T-helper 2 cell treated with Interferon-gamma antibody and Interleukin-4, amounts not matched to agents 5 μg/mL and 100 μg/mL, for 36 hours (primary cell): Measurements from ENCODE around the gene EYS.
"Not testable (repeated sequence)": the region's sequence is repeated elsewhere in the genome, so short reads cannot be mapped to it uniquely, and the experiment has no call there.

Source experiments
- DNase-seq: peaks from one replicate; pipeline ENCODE4 v3.0.0; 2021; ENCODE audit warnings: low spot score
- H3K27ac Mint-ChIP-seq: one replicate; pipeline ENCODE4 v1.8.0; 2021; ENCODE audit warnings: mild to moderate bottlenecking, mixed read lengths
- H3K27me3 Mint-ChIP-seq: one replicate; pipeline ENCODE4 v1.8.0; 2021; ENCODE audit warnings: low read depth, mixed read lengths
- H3K36me3 Mint-ChIP-seq: one replicate; pipeline ENCODE4 v1.8.0; 2021; ENCODE audit warnings: low read depth, mixed read lengths
- H3K4me1 Mint-ChIP-seq: one replicate; pipeline ENCODE4 v1.8.0; 2021; ENCODE audit warnings: low read depth, mixed read lengths
- H3K4me3 Mint-ChIP-seq: one replicate; pipeline ENCODE4 v1.8.0; 2022; ENCODE audit warnings: mild to moderate bottlenecking, moderate library complexity, mixed read lengths
- H3K9me3 Mint-ChIP-seq: one replicate; pipeline ENCODE4 v1.8.0; 2021; ENCODE audit warnings: mixed read lengths

Gene EYS

GRCh38 chr6:63933948-63934347, 1773.1 kb downstream of the EYS start:
- H3K27ac Mint-ChIP-seq: not testable (repeated sequence)

GRCh38 chr6:63930848-63931247, 1776.2 kb downstream of the EYS start:
- no peak for DNase-seq
- no peaks in the 10 kb centered on the region for H3K9me3 Mint-ChIP-seq
- no peaks in the 10 kb centered on the region for H3K4me1 Mint-ChIP-seq
- H3K36me3 Mint-ChIP-seq: no peaks in the 10 kb centered on the region
- H3K27me3 Mint-ChIP-seq: no peaks in the 10 kb centered on the region
- no peak overlapping the region for H3K4me3 Mint-ChIP-seq
- H3K27ac Mint-ChIP-seq: no peak overlapping the region

More at GRCh38 chr6:63933948-63934347, 1773.1 kb downstream of the EYS start:
- H3K27me3 Mint-ChIP-seq, H3K4me3 Mint-ChIP-seq, H3K9me3 Mint-ChIP-seq, H3K36me3 Mint-ChIP-seq, DNase-seq, H3K4me1 Mint-ChIP-seq: not testable (repeated sequence)

- H3K4me3 Mint-ChIP-seq: no peak overlapping the region
Observed at GRCh38 chr6:63929111-63929510, 1777.9 kb downstream of the EYS start.

GRCh38 chr6:63928613-63929012, 1778.4 kb downstream of the EYS start:
- no peak overlapping the region for H3K27ac Mint-ChIP-seq
- H3K36me3 Mint-ChIP-seq: no peaks in the 10 kb centered on the region
- H3K4me3 Mint-ChIP-seq: no peak overlapping the region
- H3K4me1 Mint-ChIP-seq: no peaks in the 10 kb centered on the region
- no peaks in the 10 kb centered on the region for H3K9me3 Mint-ChIP-seq
- DNase-seq: no peak
- no peaks in the 10 kb centered on the region for H3K27me3 Mint-ChIP-seq

More at GRCh38 chr6:63929111-63929510, 1777.9 kb downstream of the EYS start:
- Mint-ChIP-seq H3K4me1 (no peaks in the 10 kb centered on the region), H3K27ac (no peak overlapping the region), H3K27me3 (no peaks in the 10 kb centered on the region), H3K9me3 (no peaks in the 10 kb centered on the region), H3K36me3 (no peaks in the 10 kb centered on the region)
- no peak for DNase-seq

- Mint-ChIP-seq H3K27me3 (no peaks in the 10 kb centered on the region), H3K27ac (no peak overlapping the region), H3K36me3 (no peaks in the 10 kb centered on the region), H3K4me3 (no peak overlapping the region), H3K9me3 (no peaks in the 10 kb centered on the region), H3K4me1 (no peaks in the 10 kb centered on the region)
- DNase-seq: no peak
Observed at GRCh38 chr6:63926950-63927927, 1779.8 kb downstream of the EYS start.

GRCh38 chr6:63926258-63926780, 1780.7 kb downstream of the EYS start:
- Mint-ChIP-seq H3K4me3 (no peak overlapping the region), H3K9me3 (no peaks in the 10 kb centered on the region), H3K36me3 (no peaks in the 10 kb centered on the region), H3K27ac (no peak overlapping the region), H3K4me1 (no peaks in the 10 kb centered on the region), H3K27me3 (no peaks in the 10 kb centered on the region)
- no peak for DNase-seq

GRCh38 chr6:63923139-63923739, 1783.8 kb downstream of the EYS start:
- Mint-ChIP-seq H3K36me3 (no peaks in the 10 kb centered on the region), H3K27ac (no peak overlapping the region), H3K4me3 (no peak overlapping the region), H3K4me1 (no peaks in the 10 kb centered on the region), H3K9me3 (no peaks in the 10 kb centered on the region), H3K27me3 (no peaks in the 10 kb centered on the region)
- no peak for DNase-seq

- no peak overlapping the region for H3K4me3 Mint-ChIP-seq
- no peaks in the 10 kb centered on the region for H3K36me3 Mint-ChIP-seq
- no peaks in the 10 kb centered on the region for H3K27me3 Mint-ChIP-seq
- no peaks in the 10 kb centered on the region for H3K4me1 Mint-ChIP-seq
- H3K27ac Mint-ChIP-seq: no peak overlapping the region
- H3K9me3 Mint-ChIP-seq: no peaks in the 10 kb centered on the region
- no peak for DNase-seq
Observed at GRCh38 chr6:63919556-63920110, 1787.4 kb downstream of the EYS start.

GRCh38 chr6:63912887-63913286, 1794.1 kb downstream of the EYS start:
- Mint-ChIP-seq H3K9me3 (no peaks in the 10 kb centered on the region), H3K36me3 (no peaks in the 10 kb centered on the region), H3K4me1 (no peaks in the 10 kb centered on the region), H3K27ac (no peak overlapping the region), H3K4me3 (no peak overlapping the region), H3K27me3 (no peaks in the 10 kb centered on the region)
- no peak for DNase-seq

GRCh38 chr6:63910863-63911551, 1796.0 kb downstream of the EYS start:
- Mint-ChIP-seq H3K27ac (no peak overlapping the region), H3K4me1 (no peaks in the 10 kb centered on the region), H3K9me3 (no peaks in the 10 kb centered on the region), H3K36me3 (no peaks in the 10 kb centered on the region), H3K4me3 (no peak overlapping the region), H3K27me3 (no peaks in the 10 kb centered on the region)
- DNase-seq: no peak

GRCh38 chr6:63904650-63905248, 1802.3 kb downstream of the EYS start:
- Mint-ChIP-seq H3K4me1 (peaks cover 2% of the 10 kb centered on the region), H3K4me3 (no peak overlapping the region), H3K27me3 (no peaks in the 10 kb centered on the region), H3K27ac (no peak overlapping the region), H3K36me3 (no peaks in the 10 kb centered on the region), H3K9me3 (no peaks in the 10 kb centered on the region)
- DNase-seq: no peak

GRCh38 chr6:63899550-63899949, 1807.5 kb downstream of the EYS start:
- DNase-seq: no peak
- H3K4me1 Mint-ChIP-seq: no peaks in the 10 kb centered on the region
- H3K4me3 Mint-ChIP-seq: no peak overlapping the region
- no peak overlapping the region for H3K27ac Mint-ChIP-seq
- H3K27me3 Mint-ChIP-seq: no peaks in the 10 kb centered on the region
- no peaks in the 10 kb centered on the region for H3K36me3 Mint-ChIP-seq
- H3K9me3 Mint-ChIP-seq: no peaks in the 10 kb centered on the region

GRCh38 chr6:63897952-63898351, 1809.1 kb downstream of the EYS start:
- no peaks in the 10 kb centered on the region for H3K36me3 Mint-ChIP-seq
- H3K27ac Mint-ChIP-seq: no peak overlapping the region
- no peaks in the 10 kb centered on the region for H3K9me3 Mint-ChIP-seq
- no peaks in the 10 kb centered on the region for H3K27me3 Mint-ChIP-seq
- H3K4me3 Mint-ChIP-seq: no peak overlapping the region
- no peak for DNase-seq
- H3K4me1 Mint-ChIP-seq: no peaks in the 10 kb centered on the region
